Subcutaneous adipose tissue (tissue), 4 donors: ENCODE results near the gene ADAMTS17. TPM values are rescaled to one million over a fixed set of nuclear protein-coding genes. Genes with fewer than 3 reads are reported as not detected.

Source experiments
- total RNA-seq, 4 donors: library from RNA; depleted of rRNA; stranded (reverse); fragments of >200 nt; gene quantifications; one replicate each; pipeline ENCODE4 v1.1.0, GENCODE V29; 2016
- TF ChIP-seq, protein P1 (sequence below): fragments of 450-650 bp; IDR thresholded peaks from one replicate; pipeline ENCODE4 v1.5.1; 2016; ENCODE audit warnings: low read depth, mild to moderate bottlenecking, control low read depth, antibody characterized with exemption, moderate library complexity

ADAMTS17 gene
- total RNA-seq, 4 donors from 2014 or later: 0.49 to 5.3 (median 2.5) TPM

DNA sequence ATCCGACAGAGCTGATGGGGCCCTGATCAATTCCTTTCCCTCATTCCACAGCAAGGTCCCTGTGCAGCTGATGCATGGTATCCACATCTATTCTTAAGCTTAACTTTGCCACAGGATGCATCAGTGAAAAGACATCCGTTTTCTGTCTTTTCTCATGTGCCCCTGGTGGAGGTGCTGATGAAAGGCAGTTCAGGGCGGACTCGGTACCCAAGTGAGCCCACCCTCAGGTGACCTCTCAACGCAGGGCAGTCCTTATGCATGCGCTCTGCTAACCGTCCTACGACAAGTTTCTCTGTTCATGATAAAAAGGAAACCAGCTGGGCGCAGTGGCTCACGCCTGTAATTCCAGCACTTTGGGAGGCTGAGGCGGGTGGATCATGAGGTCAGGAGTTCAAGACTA is 251.4 kb downstream of the ADAMTS17 start:
- TF ChIP-seq, protein P1, sequence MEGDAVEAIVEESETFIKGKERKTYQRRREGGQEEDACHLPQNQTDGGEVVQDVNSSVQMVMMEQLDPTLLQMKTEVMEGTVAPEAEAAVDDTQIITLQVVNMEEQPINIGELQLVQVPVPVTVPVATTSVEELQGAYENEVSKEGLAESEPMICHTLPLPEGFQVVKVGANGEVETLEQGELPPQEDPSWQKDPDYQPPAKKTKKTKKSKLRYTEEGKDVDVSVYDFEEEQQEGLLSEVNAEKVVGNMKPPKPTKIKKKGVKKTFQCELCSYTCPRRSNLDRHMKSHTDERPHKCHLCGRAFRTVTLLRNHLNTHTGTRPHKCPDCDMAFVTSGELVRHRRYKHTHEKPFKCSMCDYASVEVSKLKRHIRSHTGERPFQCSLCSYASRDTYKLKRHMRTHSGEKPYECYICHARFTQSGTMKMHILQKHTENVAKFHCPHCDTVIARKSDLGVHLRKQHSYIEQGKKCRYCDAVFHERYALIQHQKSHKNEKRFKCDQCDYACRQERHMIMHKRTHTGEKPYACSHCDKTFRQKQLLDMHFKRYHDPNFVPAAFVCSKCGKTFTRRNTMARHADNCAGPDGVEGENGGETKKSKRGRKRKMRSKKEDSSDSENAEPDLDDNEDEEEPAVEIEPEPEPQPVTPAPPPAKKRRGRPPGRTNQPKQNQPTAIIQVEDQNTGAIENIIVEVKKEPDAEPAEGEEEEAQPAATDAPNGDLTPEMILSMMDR: no peak

DNA sequence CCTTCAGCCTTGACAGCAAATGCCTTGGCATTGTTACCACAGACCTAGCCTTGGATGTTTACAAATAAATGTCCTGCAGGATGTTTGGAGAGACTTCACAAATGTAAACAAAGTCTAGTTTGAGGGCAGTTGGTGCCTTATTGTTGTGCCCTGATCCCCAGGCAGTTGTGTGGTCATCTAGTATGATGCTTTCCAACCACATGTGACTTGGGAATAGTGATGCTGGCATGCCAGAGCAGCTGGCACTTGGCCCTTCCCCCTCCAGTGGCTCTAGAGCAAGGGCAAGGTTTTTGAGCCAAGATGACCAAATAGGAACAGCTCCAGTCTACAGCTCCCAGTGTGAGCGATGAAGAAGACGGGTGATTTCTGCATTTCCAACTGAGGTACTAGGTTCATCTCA is 258.2 kb downstream of the ADAMTS17 start:
- TF ChIP-seq, protein P1: no peak

DNA sequence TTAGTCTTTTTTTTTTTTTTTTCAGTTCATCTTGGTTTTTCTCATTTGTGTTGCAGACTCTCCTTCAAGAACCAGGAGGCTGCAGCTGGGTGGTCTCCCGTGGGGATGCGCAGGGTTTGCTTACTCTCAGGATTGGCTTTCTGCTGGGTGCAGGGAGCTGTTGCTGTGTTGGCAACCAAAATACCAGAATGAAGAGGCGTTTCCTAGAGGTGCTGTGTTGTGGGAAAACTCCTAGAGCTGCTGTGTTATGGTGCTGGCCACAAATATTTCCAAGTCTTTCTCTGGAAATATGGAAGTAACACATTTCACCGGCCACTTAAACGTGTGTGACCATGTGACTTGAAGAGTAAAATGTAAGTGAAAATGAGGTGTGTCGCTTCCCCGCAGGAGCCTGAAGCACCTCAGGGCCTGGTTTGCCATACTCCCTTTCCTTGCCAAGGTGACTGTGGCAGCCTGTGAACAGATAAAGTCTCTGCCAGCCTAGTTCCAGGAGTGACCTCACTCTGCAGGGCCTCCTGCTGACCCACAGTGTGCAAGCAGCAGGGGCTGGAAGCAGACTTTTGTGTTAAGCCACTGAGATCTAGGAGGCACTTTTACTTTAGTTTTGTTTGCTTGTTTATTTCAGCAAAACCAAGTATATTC is 258.9 kb downstream of the ADAMTS17 start:
- TF ChIP-seq, protein P1: no peak

DNA sequence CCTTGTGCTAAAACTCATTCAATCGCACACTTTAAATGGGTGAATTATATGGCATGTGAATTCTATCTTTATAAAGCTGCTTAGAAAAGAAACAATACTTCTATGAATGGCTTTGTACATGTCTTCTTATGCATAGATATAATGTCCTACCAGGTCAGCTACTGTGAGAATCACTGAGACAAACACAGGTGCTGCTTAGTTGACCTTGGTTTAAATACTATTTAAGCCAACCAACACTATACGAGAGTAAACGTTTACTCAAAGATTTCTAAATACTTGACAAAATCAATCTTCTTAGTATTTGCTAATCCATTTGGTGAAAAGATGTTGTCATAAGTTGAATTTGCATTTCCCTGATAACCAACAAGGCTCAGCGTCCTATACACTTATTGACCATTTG is 260.3 kb downstream of the ADAMTS17 start:
- TF ChIP-seq, protein P1: no peak

DNA sequence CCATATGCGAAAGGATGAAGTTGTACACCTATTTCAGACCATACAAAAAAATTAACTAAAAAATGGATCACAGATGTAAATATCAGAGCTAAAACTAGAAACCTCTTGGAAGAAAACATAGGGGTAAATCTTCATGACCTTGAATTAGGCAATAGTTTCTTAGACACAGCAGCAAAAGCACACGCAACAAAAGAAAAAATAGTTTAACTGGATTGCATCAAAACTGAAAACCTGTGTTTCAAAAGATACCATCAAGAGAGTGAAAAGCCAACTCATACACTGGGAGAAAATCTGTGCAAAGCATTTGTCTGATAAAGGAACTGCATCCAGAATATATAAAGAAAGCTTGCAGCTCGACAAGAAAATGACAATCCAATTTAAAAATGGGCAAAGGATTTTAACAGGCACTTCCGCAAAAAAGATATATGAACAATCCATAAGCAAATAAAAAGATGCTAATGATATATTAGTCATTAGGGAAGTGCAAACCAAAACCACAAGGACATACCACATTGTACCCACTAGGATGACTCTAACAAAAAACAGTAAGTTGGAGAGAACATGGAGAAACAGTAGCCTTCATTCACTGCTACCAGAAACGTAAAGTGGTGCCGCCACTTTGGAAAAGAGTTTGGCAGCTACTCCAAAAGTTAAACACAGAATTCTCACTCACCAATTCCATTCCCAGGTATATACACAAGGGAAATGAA is 263.1 kb downstream of the ADAMTS17 start:
- TF ChIP-seq, protein P1: no peak

DNA sequence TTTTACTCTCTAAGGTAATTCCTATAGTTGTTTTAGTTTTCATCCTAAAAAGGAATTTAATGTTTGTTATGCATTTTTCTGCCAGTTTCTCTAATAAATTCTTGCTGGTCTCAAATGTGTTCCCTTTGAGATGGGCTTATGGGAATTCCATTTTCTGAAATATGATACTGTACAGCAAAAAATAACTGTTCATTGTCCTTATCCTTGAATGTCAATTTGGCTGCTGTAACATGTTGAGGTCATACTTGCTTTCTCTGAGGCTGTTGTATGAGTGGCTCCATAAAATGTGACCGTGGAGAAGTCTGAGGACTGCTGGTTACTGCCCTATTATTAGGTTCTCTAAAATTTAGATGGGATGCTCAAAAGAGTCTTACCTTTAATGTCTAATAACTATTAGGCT is 266.5 kb downstream of the ADAMTS17 start:
- TF ChIP-seq, protein P1: no peak

DNA sequence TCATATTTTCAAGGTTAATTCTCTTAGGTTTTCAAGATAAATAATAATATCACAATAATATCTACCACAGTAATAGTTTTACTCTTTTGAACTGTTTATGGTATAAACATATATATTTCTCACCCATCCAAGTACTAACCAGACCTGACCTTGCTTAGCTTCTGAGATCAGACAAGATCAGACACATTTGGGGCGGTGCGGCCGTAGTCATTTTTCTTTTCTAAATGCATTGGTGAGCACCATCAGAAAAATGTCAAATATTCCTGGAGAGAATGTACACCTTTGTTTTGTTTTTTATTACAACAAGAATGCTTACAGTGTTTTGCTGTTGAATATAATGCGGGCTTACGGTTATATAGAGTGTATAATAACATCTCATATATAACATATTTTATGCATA is 267.8 kb downstream of the ADAMTS17 start:
- TF ChIP-seq, protein P1: no peak
